ENCODE results near the gene TSR1. TPM values are rescaled to one million over a fixed set of nuclear protein-coding genes. Genes with fewer than 3 reads are reported as not detected.

TSR1 gene
- total RNA-seq, 4 donors from 2014 or later = 20.3 to 70.2 (median 46.0) TPM

DNA sequence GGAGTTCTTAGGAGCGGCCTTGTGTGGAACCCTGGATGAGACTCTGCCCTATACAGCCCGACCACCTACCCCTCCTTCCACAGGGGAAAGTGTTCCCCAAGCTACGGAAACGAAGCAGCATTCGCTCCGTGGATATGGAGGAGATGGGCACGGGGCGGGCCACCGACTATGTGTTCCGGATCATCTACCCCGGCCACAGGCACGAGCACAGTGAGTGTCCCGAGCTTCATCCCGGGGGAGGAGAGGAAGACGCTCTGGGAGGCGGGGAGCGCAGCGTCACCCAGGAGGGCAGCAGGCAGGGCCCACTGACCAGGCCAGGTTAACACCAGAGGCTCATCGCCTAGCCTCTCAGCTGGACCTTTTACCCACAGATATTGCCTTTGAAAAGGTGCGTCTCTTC, 28.9 kb upstream of the TSR1 start:
- H3K4me3 ChIP-seq = no peak overlapping the region
- intact Hi-C loops (cut with DNase I) = no loop called here
- peaks cover 4 to 43% (median 5%) of the 10 kb centered on the region in 3 donors for H3K4me1 ChIP-seq
- no peak overlapping the region for H3K27ac ChIP-seq
- no peak for DNase-seq
- no peaks in the 10 kb centered on the region for H3K9me3 ChIP-seq
- H3K36me3 ChIP-seq = peaks cover 8 to 87% (median 17%) of the 10 kb centered on the region in 3 donors
- no peaks in the 10 kb centered on the region for H3K27me3 ChIP-seq
- no peak for TF ChIP-seq POLR2A (IDR thresholded peaks at IDR 0.05)
- TF ChIP-seq, protein P1, sequence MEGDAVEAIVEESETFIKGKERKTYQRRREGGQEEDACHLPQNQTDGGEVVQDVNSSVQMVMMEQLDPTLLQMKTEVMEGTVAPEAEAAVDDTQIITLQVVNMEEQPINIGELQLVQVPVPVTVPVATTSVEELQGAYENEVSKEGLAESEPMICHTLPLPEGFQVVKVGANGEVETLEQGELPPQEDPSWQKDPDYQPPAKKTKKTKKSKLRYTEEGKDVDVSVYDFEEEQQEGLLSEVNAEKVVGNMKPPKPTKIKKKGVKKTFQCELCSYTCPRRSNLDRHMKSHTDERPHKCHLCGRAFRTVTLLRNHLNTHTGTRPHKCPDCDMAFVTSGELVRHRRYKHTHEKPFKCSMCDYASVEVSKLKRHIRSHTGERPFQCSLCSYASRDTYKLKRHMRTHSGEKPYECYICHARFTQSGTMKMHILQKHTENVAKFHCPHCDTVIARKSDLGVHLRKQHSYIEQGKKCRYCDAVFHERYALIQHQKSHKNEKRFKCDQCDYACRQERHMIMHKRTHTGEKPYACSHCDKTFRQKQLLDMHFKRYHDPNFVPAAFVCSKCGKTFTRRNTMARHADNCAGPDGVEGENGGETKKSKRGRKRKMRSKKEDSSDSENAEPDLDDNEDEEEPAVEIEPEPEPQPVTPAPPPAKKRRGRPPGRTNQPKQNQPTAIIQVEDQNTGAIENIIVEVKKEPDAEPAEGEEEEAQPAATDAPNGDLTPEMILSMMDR (IDR thresholded peaks at IDR 0.05) = no peak
- WGBS, 2 donors = 89 to 90% methylated on average over 5 to 12 of the region's 20 CpGs

DNA sequence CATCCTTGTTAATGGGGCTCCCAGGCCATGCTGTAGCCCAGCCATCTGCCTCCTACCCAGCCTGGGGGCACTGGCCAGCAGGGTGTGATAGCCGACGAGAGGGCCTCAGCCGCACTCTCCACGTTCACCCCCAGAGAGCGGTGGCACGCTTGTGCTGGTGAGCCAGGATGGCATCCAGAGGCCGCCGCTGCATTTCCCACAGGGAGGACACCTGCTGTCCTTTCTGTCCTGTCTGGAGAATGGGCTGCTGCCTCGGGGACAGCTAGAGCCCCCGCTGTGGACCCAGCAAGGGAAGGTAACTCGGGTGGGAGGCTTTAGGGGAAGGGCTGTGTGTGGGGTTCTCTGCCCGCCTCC, 28.5 kb upstream of the TSR1 start:
- H3K27me3 ChIP-seq = no peaks in the 10 kb centered on the region
- DNase-seq = no peak
- no peak for TF ChIP-seq POLR2A (IDR thresholded peaks at IDR 0.05)
- TF ChIP-seq, protein P1 (IDR thresholded peaks at IDR 0.05) = no peak
- no peak overlapping the region for H3K27ac ChIP-seq
- H3K36me3 ChIP-seq = peaks cover 8 to 83% (median 17%) of the 10 kb centered on the region in 3 donors
- no peaks in the 10 kb centered on the region for H3K9me3 ChIP-seq
- H3K4me3 ChIP-seq = no peak overlapping the region
- H3K4me1 ChIP-seq = peaks cover 4 to 43% (median 8%) of the 10 kb centered on the region in 3 donors
- intact Hi-C loops (cut with DNase I) = no loop called here
- 96% methylated on average over 8 of the region's 12 CpGs; no CpG with 5 or more reads in 1 of the 2 donors for WGBS, 2 donors

DNA sequence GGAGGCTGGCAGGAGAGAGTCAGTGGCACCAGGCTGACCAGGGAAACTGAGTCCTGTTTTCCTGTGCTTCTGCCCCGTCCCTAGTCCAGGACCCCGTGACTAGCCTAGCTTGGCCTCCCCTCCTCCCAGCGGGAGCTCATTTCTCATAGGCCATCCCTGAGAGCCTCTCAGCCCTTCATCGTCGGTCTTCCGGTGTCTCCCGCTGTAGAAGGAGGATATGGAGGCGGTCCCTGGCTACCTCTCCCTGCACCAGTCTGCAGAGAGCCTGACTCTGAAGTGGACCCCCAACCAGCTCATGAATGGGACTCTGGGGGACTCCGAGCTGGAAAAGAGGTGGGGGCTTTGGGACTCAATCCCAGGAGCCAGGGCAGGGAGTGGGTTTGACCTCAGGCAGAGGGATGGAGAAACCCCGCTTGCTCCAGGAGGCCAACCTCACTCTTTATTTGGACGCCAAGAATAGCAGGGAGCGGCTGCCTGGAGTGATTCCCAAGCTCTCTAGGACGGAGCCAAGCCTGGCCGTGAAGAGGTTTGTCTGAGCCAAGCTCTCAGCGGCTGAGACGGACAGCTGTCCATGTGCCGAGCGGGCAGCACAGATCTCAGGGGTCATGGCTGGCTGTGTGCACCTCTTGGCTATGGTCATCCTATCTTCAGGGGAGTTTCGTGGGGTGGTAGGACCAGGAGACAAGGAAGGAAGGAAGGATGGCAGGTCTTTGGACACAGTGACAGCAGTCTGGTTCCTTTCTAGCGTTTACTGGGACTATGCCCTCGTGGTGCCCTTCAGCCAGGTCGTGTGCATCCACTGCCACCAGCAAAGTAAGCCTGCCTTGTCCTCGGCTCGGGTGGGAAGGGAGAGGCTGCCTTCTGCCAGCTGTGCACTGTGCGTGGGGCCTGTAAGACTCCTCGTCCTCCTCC, 27.9 kb upstream of the TSR1 start:
- Histone ChIP-seq H3K36me3 (peaks cover 8 to 78% (median 17%) of the 10 kb centered on the region in 3 donors), H3K27ac (no peak overlapping the region)
- intact Hi-C loops (cut with DNase I) = no loop called here

DNA sequence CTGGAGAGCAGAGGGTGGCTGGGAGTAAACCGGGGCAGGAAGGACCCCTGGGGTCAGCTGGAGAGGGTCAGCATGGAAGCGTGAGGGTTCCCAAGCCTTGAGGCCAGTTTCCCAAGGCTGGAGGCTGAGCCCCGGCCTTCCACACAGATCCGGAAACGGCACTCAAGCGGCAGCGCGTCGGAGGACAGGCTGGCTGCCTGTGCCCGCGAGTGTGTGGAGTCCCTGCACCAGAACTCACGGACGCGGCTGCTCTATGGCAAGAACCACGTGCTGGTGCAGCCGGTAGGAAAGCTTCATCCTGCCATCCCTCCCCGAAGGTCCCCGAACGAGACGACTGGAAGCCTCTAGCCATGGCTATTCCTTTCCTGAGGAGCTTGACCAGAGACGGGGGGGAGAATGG, 27.1 kb upstream of the TSR1 start:
- H3K27me3 ChIP-seq = no peaks in the 10 kb centered on the region
- intact Hi-C loops (cut with DNase I) = no loop called here
- H3K36me3 ChIP-seq = peaks cover 8 to 70% (median 17%) of the 10 kb centered on the region in 3 donors
- no peak for TF ChIP-seq POLR2A (IDR thresholded peaks at IDR 0.05)
- TF ChIP-seq, protein P1 (IDR thresholded peaks at IDR 0.05) = no peak
- H3K9me3 ChIP-seq = no peaks in the 10 kb centered on the region
- H3K4me1 ChIP-seq = peaks cover 11 to 45% (median 18%) of the 10 kb centered on the region in 3 donors
- no peak overlapping the region for H3K4me3 ChIP-seq
- no peak overlapping the region for H3K27ac ChIP-seq
- DNase-seq = no peak
- WGBS, 2 donors = 92% methylated on average over 10 to 13 of the region's 21 CpGs

More for the DNA sequence above, 27.9 kb upstream of the TSR1 start:
- 51 to 71% methylated on average over 10 to 16 of the region's 26 CpGs for WGBS, 2 donors
- Histone ChIP-seq H3K27me3 (no peaks in the 10 kb centered on the region), H3K4me3 (no peak overlapping the region), H3K4me1 (peaks cover 7 to 44% (median 14%) of the 10 kb centered on the region in 3 donors), H3K9me3 (no peaks in the 10 kb centered on the region)
- DNase-seq = no peak
- TF ChIP-seq, protein P1 (IDR thresholded peaks at IDR 0.05) = no peak
- no peak for TF ChIP-seq POLR2A (IDR thresholded peaks at IDR 0.05)

DNA sequence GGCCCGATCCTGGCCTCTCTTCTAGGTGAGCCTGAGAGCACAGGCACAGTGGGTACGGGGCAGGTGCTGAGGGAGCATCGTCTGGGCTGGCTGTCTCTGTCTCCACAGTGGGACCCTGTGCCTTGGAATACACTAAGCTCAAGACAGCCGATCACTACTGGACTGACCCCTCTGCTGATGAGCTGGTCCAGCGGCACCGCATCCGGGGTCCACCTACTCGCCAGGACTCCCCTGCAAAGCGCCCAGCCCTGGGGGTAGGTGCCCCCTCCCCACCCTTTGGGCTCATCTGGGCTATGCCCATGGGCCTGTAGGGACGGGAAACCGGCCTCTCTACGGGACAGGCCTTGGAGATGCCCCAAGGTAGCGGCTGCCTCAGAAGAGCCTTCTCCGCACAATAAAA, 26.6 kb upstream of the TSR1 start:
- peaks cover 11 to 41% (median 18%) of the 10 kb centered on the region in 3 donors for H3K4me1 ChIP-seq
- H3K36me3 ChIP-seq = peaks cover 8 to 67% (median 17%) of the 10 kb centered on the region in 3 donors
- no peaks in the 10 kb centered on the region for H3K9me3 ChIP-seq
- no peak overlapping the region for H3K4me3 ChIP-seq
- DNase-seq = no peak
- WGBS, 2 donors = 95 to 100% methylated on average over 6 to 9 of the region's 14 CpGs
- intact Hi-C loops (cut with DNase I) = no loop called here
- no peaks in the 10 kb centered on the region for H3K27me3 ChIP-seq
- no peak overlapping the region for H3K27ac ChIP-seq
- no peak for TF ChIP-seq POLR2A (IDR thresholded peaks at IDR 0.05)
- TF ChIP-seq, protein P1 (IDR thresholded peaks at IDR 0.05) = no peak

All from esophagus squamous epithelium (tissue), 5 donors.